NCI-H128 (cell line): ENCODE data around the gene NLRP5.
"Not testable (repeated sequence)": the region's sequence is repeated elsewhere in the genome, so short reads cannot be mapped to it uniquely, and the experiment has no call there.

Experiments used
- DNase-seq: peaks from one replicate; lab custom pipeline; 2025; ENCODE audit not compliant: unreplicated experiment; lab: John Stamatoyannopoulos, UW

Gene NLRP5

GRCh38 chr19:55986487-55986886 is at the start of gene NLRP5:
Gene NLRP5, plus strand, starts transcription at chr19:55986775.
- DNase-seq = no peak

GRCh38 chr19:55939206-55939605 is 47.4 kb upstream of the NLRP5 start:
- no peak for DNase-seq

- DNase-seq = no peak
Measured at GRCh38 chr19:55940306-55940705, 46.3 kb upstream of the NLRP5 start.

GRCh38 chr19:55947532-55947931 is 39.0 kb upstream of the NLRP5 start, which contains the start of gene NLRP8:
Gene NLRP8, plus strand, starts transcription at chr19:55947832.
- DNase-seq = no peak

GRCh38 chr19:55950566-55950965 is 36.0 kb upstream of the NLRP5 start:
- not testable (repeated sequence) for DNase-seq

- no peak for DNase-seq
Measured at GRCh38 chr19:55956431-55956830, 30.1 kb upstream of the NLRP5 start.

- no peak for DNase-seq
Measured at GRCh38 chr19:55958356-55958755, 28.2 kb upstream of the NLRP5 start.

- DNase-seq = no peak
Measured at GRCh38 chr19:55959996-55960675, 26.4 kb upstream of the NLRP5 start.

GRCh38 chr19:55962186-55962585 is 24.4 kb upstream of the NLRP5 start:
- DNase-seq = no peak

- DNase-seq = no peak
Measured at GRCh38 chr19:55973982-55974381, 12.6 kb upstream of the NLRP5 start.

- no peak for DNase-seq
Measured at GRCh38 chr19:55980415-55980814, 6.2 kb upstream of the NLRP5 start.

- no peak for DNase-seq
Measured at GRCh38 chr19:55985254-55985653, 1.3 kb upstream of the NLRP5 start.

- no peak for DNase-seq
Measured at GRCh38 chr19:55990831-55991230, 4.3 kb downstream of the NLRP5 start.

GRCh38 chr19:55993492-55993891 is 6.9 kb downstream of the NLRP5 start:
- DNase-seq = no peak

- no peak for DNase-seq
Measured at GRCh38 chr19:56014765-56015164, 28.2 kb downstream of the NLRP5 start.

GRCh38 chr19:56015756-56016155 is 29.2 kb downstream of the NLRP5 start:
- DNase-seq = no peak

GRCh38 chr19:56019325-56019724 is 32.8 kb downstream of the NLRP5 start:
- not testable (repeated sequence) for DNase-seq

- not testable (repeated sequence) for DNase-seq
Measured at GRCh38 chr19:56020355-56020975, 33.9 kb downstream of the NLRP5 start.

GRCh38 chr19:56026769-56027168 is 40.2 kb downstream of the NLRP5 start:
- DNase-seq = no peak

- DNase-seq = no peak
Measured at GRCh38 chr19:56053596-56053995, 67.0 kb downstream of the NLRP5 start.

GRCh38 chr19:56066152-56067023 is 79.8 kb downstream of the NLRP5 start:
- no peak for DNase-seq

- DNase-seq = no peak
Measured at GRCh38 chr19:56069642-56070041, 83.1 kb downstream of the NLRP5 start.
